ENCODE data around the gene ADCY10.
"Not testable (repeated sequence)": the region's sequence is repeated elsewhere in the genome, so short reads cannot be mapped to it uniquely, and the experiment has no call there.

Gene ADCY10

GRCh38 chr1:167935216-167936067 lies 21.5 kb upstream of the ADCY10 start:
- peak overlapping the region; percentile 99 for H3K4me3 Mint-ChIP-seq
- H3K4me1 Mint-ChIP-seq (ENCODE audit: low read depth) = peaks cover 41% of the 10 kb centered on the region
- H3K27me3 Mint-ChIP-seq = no peaks in the 10 kb centered on the region
- H3K36me3 Mint-ChIP-seq = no peaks in the 10 kb centered on the region
- H3K27ac Mint-ChIP-seq = peak overlapping the region; percentile 99
- no peaks in the 10 kb centered on the region for H3K9me3 Mint-ChIP-seq (ENCODE audit: low read depth)

GRCh38 chr1:167934426-167935215 lies 20.7 kb upstream of the ADCY10 start:
- peaks cover 47% of the 10 kb centered on the region for H3K4me1 Mint-ChIP-seq (ENCODE audit: low read depth)
- H3K36me3 Mint-ChIP-seq = no peaks in the 10 kb centered on the region
- H3K27me3 Mint-ChIP-seq = no peaks in the 10 kb centered on the region
- peak overlapping the region; percentile 99 for H3K27ac Mint-ChIP-seq
- peak overlapping the region; percentile 99 for H3K4me3 Mint-ChIP-seq
- no peaks in the 10 kb centered on the region for H3K9me3 Mint-ChIP-seq (ENCODE audit: low read depth)

GRCh38 chr1:167933788-167934187 lies 19.9 kb upstream of the ADCY10 start:
- Mint-ChIP-seq H3K27ac (peak overlapping the region; percentile 17), H3K36me3 (no peaks in the 10 kb centered on the region), H3K4me3 (peak overlapping the region; percentile 62)

GRCh38 chr1:167929725-167930124 lies 15.8 kb upstream of the ADCY10 start:
- H3K27ac Mint-ChIP-seq = no peak overlapping the region
- H3K9me3 Mint-ChIP-seq (ENCODE audit: low read depth) = no peaks in the 10 kb centered on the region
- H3K27me3 Mint-ChIP-seq = no peaks in the 10 kb centered on the region
- peaks cover 30% of the 10 kb centered on the region for H3K4me1 Mint-ChIP-seq (ENCODE audit: low read depth)
- no peaks in the 10 kb centered on the region for H3K36me3 Mint-ChIP-seq
- no peak overlapping the region for H3K4me3 Mint-ChIP-seq

More at GRCh38 chr1:167933788-167934187, 19.9 kb upstream of the ADCY10 start:
- H3K4me1 Mint-ChIP-seq (ENCODE audit: low read depth) = peaks cover 48% of the 10 kb centered on the region
- no peaks in the 10 kb centered on the region for H3K27me3 Mint-ChIP-seq
- no peaks in the 10 kb centered on the region for H3K9me3 Mint-ChIP-seq (ENCODE audit: low read depth)

- peaks cover 22% of the 10 kb centered on the region for H3K4me1 Mint-ChIP-seq (ENCODE audit: low read depth)
- H3K27ac Mint-ChIP-seq; H3K4me3 Mint-ChIP-seq; H3K27me3 Mint-ChIP-seq; H3K36me3 Mint-ChIP-seq; H3K9me3 Mint-ChIP-seq (ENCODE audit: low read depth): not testable (repeated sequence)
These were observed 15.0 kb upstream of the ADCY10 start for GRCh38 chr1:167928919-167929318.

GRCh38 chr1:167928457-167928852 lies 14.5 kb upstream of the ADCY10 start:
- H3K4me1 Mint-ChIP-seq (ENCODE audit: low read depth) = peaks cover 18% of the 10 kb centered on the region

GRCh38 chr1:167927046-167927754 lies 13.3 kb upstream of the ADCY10 start:
- Mint-ChIP-seq H3K27me3 (no peaks in the 10 kb centered on the region), H3K27ac (no peak overlapping the region), H3K4me3 (no peak overlapping the region), H3K4me1 (ENCODE audit: low read depth) (peaks cover 15% of the 10 kb centered on the region), H3K9me3 (ENCODE audit: low read depth) (no peaks in the 10 kb centered on the region), H3K36me3 (peaks cover 3% of the 10 kb centered on the region)

More at GRCh38 chr1:167928457-167928852, 14.5 kb upstream of the ADCY10 start:
- Mint-ChIP-seq H3K4me3 (no peak overlapping the region), H3K9me3 (ENCODE audit: low read depth) (no peaks in the 10 kb centered on the region), H3K36me3 (no peaks in the 10 kb centered on the region), H3K27ac (no peak overlapping the region), H3K27me3 (no peaks in the 10 kb centered on the region)

GRCh38 chr1:167926486-167926997 lies 12.6 kb upstream of the ADCY10 start:
- H3K36me3 Mint-ChIP-seq = peaks cover 3% of the 10 kb centered on the region
- no peaks in the 10 kb centered on the region for H3K9me3 Mint-ChIP-seq (ENCODE audit: low read depth)
- H3K4me3 Mint-ChIP-seq = no peak overlapping the region

GRCh38 chr1:167924543-167925231 lies 10.8 kb upstream of the ADCY10 start:
- Mint-ChIP-seq H3K9me3 (ENCODE audit: low read depth) (no peaks in the 10 kb centered on the region), H3K36me3 (peaks cover 3% of the 10 kb centered on the region), H3K4me3 (no peak overlapping the region), H3K4me1 (ENCODE audit: low read depth) (peaks cover 5% of the 10 kb centered on the region), H3K27me3 (no peaks in the 10 kb centered on the region), H3K27ac (no peak overlapping the region)

More at GRCh38 chr1:167926486-167926997, 12.6 kb upstream of the ADCY10 start:
- Mint-ChIP-seq H3K27me3 (no peaks in the 10 kb centered on the region), H3K4me1 (ENCODE audit: low read depth) (peaks cover 13% of the 10 kb centered on the region), H3K27ac (no peak overlapping the region)

GRCh38 chr1:167924102-167924501 lies 10.2 kb upstream of the ADCY10 start:
- Mint-ChIP-seq H3K27ac (no peak overlapping the region), H3K9me3 (ENCODE audit: low read depth) (no peaks in the 10 kb centered on the region), H3K36me3 (peaks cover 3% of the 10 kb centered on the region), H3K27me3 (no peaks in the 10 kb centered on the region), H3K4me3 (no peak overlapping the region), H3K4me1 (ENCODE audit: low read depth) (peaks cover 3% of the 10 kb centered on the region)

GRCh38 chr1:167923324-167924056 lies 9.6 kb upstream of the ADCY10 start:
- Mint-ChIP-seq H3K27me3 (no peaks in the 10 kb centered on the region), H3K4me3 (no peak overlapping the region), H3K27ac (no peak overlapping the region), H3K4me1 (ENCODE audit: low read depth) (peaks cover 3% of the 10 kb centered on the region), H3K9me3 (ENCODE audit: low read depth) (no peaks in the 10 kb centered on the region), H3K36me3 (peaks cover 3% of the 10 kb centered on the region)

- no peaks in the 10 kb centered on the region for H3K27me3 Mint-ChIP-seq
- H3K9me3 Mint-ChIP-seq (ENCODE audit: low read depth) = no peaks in the 10 kb centered on the region
- no peak overlapping the region for H3K4me3 Mint-ChIP-seq
- peaks cover 3% of the 10 kb centered on the region for H3K36me3 Mint-ChIP-seq
- no peak overlapping the region for H3K27ac Mint-ChIP-seq
- H3K4me1 Mint-ChIP-seq (ENCODE audit: low read depth) = peaks cover 3% of the 10 kb centered on the region
These were observed 8.7 kb upstream of the ADCY10 start for GRCh38 chr1:167922611-167923074.

- Mint-ChIP-seq H3K36me3 (peaks cover 3% of the 10 kb centered on the region), H3K27me3 (no peaks in the 10 kb centered on the region), H3K9me3 (ENCODE audit: low read depth) (no peaks in the 10 kb centered on the region), H3K27ac (no peak overlapping the region), H3K4me3 (no peak overlapping the region), H3K4me1 (ENCODE audit: low read depth) (peaks cover 3% of the 10 kb centered on the region)
These were observed 8.1 kb upstream of the ADCY10 start for GRCh38 chr1:167922023-167922422.
